HepG2 (cell line): ENCODE measurements around the gene ITCH. TPM values are rescaled to one million over a fixed set of nuclear protein-coding genes. Genes with fewer than 3 reads are reported as not detected.

Experiments used
- AGO1 ChIP-seq: fragments of 200-400 bp; formaldehyde crosslinking; IDR thresholded peaks from 2 replicates; pipeline ENCODE4 v1.6.1; 2017; ENCODE audit warnings: mild to moderate bottlenecking, low read depth, low read length, moderate library complexity; ENCODE audit not compliant: poor library complexity, severe bottlenecking
- ATF3 ChIP-seq: sonication (generic); formaldehyde crosslinking; IDR thresholded peaks from 2 replicates; pipeline ENCODE4 v1.4.0; 2020; ENCODE audit warnings: missing genetic modification reagents
- BRCA1 ChIP-seq: sonication (generic); formaldehyde crosslinking; IDR thresholded peaks from 2 replicates; pipeline ENCODE4 v1.4.0; 2020; ENCODE audit warnings: missing genetic modification reagents
- GFI1 ChIP-seq: sonication (generic); formaldehyde crosslinking; IDR thresholded peaks from 2 replicates; pipeline ENCODE4 v1.5.0; 2020; ENCODE audit warnings: missing genetic modification reagents, mild to moderate bottlenecking, borderline replicate concordance
- JDP2 ChIP-seq: sonication (generic); formaldehyde crosslinking; IDR thresholded peaks from 2 replicates; pipeline ENCODE4 v1.8.1; 2022; ENCODE audit warnings: missing genetic modification reagents, borderline replicate concordance
- KMT2A ChIP-seq: sonication (generic); formaldehyde crosslinking; IDR thresholded peaks from 2 replicates; pipeline ENCODE4 v1.4.0; 2020; ENCODE audit warnings: missing genetic modification reagents
- LCORL ChIP-seq, 2 experiments: fragments of 450-650 bp in 1 of 2; sonication (generic) in 1 of 2; formaldehyde crosslinking in 1 of 2; IDR thresholded peaks; 2 replicates each; pipeline versions ENCODE4 v1.5.0 to v1.6.1; 2017 to 2020; ENCODE audit warnings: antibody characterized with exemption in 1 of 2, missing genetic modification reagents in 1 of 2
- MLXIP ChIP-seq: sonication (generic); formaldehyde crosslinking; IDR thresholded peaks from 2 replicates; pipeline ENCODE4 v1.9.0; 2021; ENCODE audit warnings: missing genetic modification reagents, borderline replicate concordance
- PHF5A ChIP-seq: IDR thresholded peaks from one replicate; pipeline ENCODE4 v1.6.1; 2018; ENCODE audit warnings: low read depth, missing genetic modification reagents; ENCODE audit not compliant: unreplicated experiment
- RXRB ChIP-seq: IDR thresholded peaks from 2 replicates; pipeline ENCODE4 v1.6.1; 2016; ENCODE audit warnings: borderline replicate concordance, missing genetic modification reagents, missing compliant biosample characterization
- SETDB1 ChIP-seq: sonication (generic); formaldehyde crosslinking; IDR thresholded peaks from 2 replicates; pipeline ENCODE4 v1.5.1; 2020; ENCODE audit warnings: missing genetic modification reagents, mild to moderate bottlenecking, borderline replicate concordance
- TOPORS ChIP-seq: sonication (generic); formaldehyde crosslinking; IDR thresholded peaks from 2 replicates; pipeline ENCODE4 v1.8.0; 2023; ENCODE audit warnings: mild to moderate bottlenecking, missing genetic modification reagents
- YY1 ChIP-seq: IDR thresholded peaks from 2 replicates; pipeline ENCODE4 v1.6.1; 2011; ENCODE audit warnings: low read length, low read depth, moderate library complexity, mild to moderate bottlenecking; ENCODE audit not compliant: insufficient read depth, insufficient replicate concordance
- ZNF460 ChIP-seq: sonication (generic); formaldehyde crosslinking; IDR thresholded peaks from 2 replicates; pipeline ENCODE4 v1.5.1; 2020; ENCODE audit warnings: missing genetic modification reagents, mild to moderate bottlenecking, borderline replicate concordance
- ZNF558 ChIP-seq: sonication (generic); formaldehyde crosslinking; IDR thresholded peaks from 2 replicates; pipeline ENCODE4 v1.9.0; 2022; ENCODE audit warnings: mild to moderate bottlenecking, missing genetic modification reagents, borderline replicate concordance
- ZNF570 ChIP-seq: sonication (generic); formaldehyde crosslinking; IDR thresholded peaks from 2 replicates; pipeline ENCODE4 v1.4.0; 2020; ENCODE audit warnings: mild to moderate bottlenecking, missing genetic modification reagents, borderline replicate concordance
- ZNF572 ChIP-seq: sonication (generic); formaldehyde crosslinking; IDR thresholded peaks from 2 replicates; pipeline ENCODE4 v1.5.1; 2020; ENCODE audit warnings: mild to moderate bottlenecking, missing genetic modification reagents
- ZNF75D ChIP-seq: sonication (generic); formaldehyde crosslinking; IDR thresholded peaks from 2 replicates; pipeline ENCODE4 v1.8.1; 2023; ENCODE audit warnings: missing genetic modification reagents, mild to moderate bottlenecking, borderline replicate concordance
- ZNF768 ChIP-seq: sonication (generic); formaldehyde crosslinking; IDR thresholded peaks from 2 replicates; pipeline ENCODE4 v1.4.0; 2020; ENCODE audit warnings: missing genetic modification reagents
- ZNF773 ChIP-seq: sonication (generic); formaldehyde crosslinking; IDR thresholded peaks from 2 replicates; pipeline ENCODE4 v1.4.0; 2020; ENCODE audit warnings: missing genetic modification reagents, borderline replicate concordance
- polyA plus RNA-seq, 8 experiments: library from polyadenylated mRNA; depleted of rRNA in 3 of 8; stranded (reverse) in 7 of 8; unstranded in 1 of 8; fragments of >200 nt; fragmentation: Illumina TruSeq in 4 of 8; extraction: Trizol in 4 of 8; gene quantifications; 2 replicates each; pipeline versions ENCODE4 v1.2.1 to v1.2.3, GENCODE V29; 2011 to 2016; ENCODE audit warnings: low read depth in 4 of 8, missing spikeins in 1 of 8, mixed read lengths in 1 of 8; ENCODE audit not compliant: insufficient read depth in 1 of 8
- total RNA-seq, 5 experiments: library from RNA; depleted of rRNA; stranded (reverse); fragments of >200 nt; fragmentation: Illumina TruSeq; extraction: Trizol; gene quantifications; 2 replicates each; pipeline ENCODE4 v1.2.3, GENCODE V29; 2016; ENCODE audit warnings: low read depth in 1 of 5
- TF ChIP-seq, protein P1 (sequence below): sonication (generic); formaldehyde crosslinking; IDR thresholded peaks from 2 replicates; pipeline ENCODE4 v1.8.0; 2022; ENCODE audit warnings: missing genetic modification reagents, mild to moderate bottlenecking, borderline replicate concordance
- TF ChIP-seq, protein P2 (sequence below): sonication (generic); formaldehyde crosslinking; IDR thresholded peaks from 2 replicates; pipeline ENCODE4 v1.4.0; 2020; ENCODE audit warnings: missing genetic modification reagents

ITCH gene
- total and polyA plus RNA-seq, 2 of the 13 experiments (the other 11 are each of a cell fraction or from before 2014, with no cell fraction given) = 20.5 to 112 TPM

GRCh38 chr20:34516247-34517113 lies 153.4 kb downstream of the ITCH start, which contains the start of gene DYNLRB1 (continued):
- TF ChIP-seq GFI1 (CRISPR knock-in tag) (peak; percentile 79), ATF3 (CRISPR knock-in tag) (0 out of 2 replicates have a peak, but pooled peaks have one; percentile 59), YY1 (peak; percentile 63), RXRB (CRISPR knock-in tag) (peak; percentile 55; the same call in 1 of the 2 replicates), JDP2 (CRISPR knock-in tag) (no peak), ZNF570 (CRISPR knock-in tag) (no peak), ZNF773 (0 out of 2 replicates have a peak, but pooled peaks have one; percentile 34), ZNF768 (CRISPR knock-in tag) (peak; percentile 85; the same call in 1 of the 2 replicates), MLXIP (CRISPR knock-in tag) (peak; percentile 43; the same call in 1 of the 2 replicates), SETDB1 (CRISPR knock-in tag) (no peak), LCORL (IDR thresholded peaks at IDR 0.05) (no peak), LCORL (CRISPR knock-in tag; IDR thresholded peaks at IDR 0.05) (peak; percentile 82), ZNF558 (peak; percentile 99), TOPORS (peak; percentile 91; the same call in 1 of the 2 replicates), BRCA1 (CRISPR knock-in tag) (no peak; the same call in 1 of the 2 replicates), ZNF75D (CRISPR knock-in tag) (peak; percentile 3; the same call in 1 of the 2 replicates), KMT2A (peak; percentile 98), ZNF460 (0 out of 2 replicates have a peak, but pooled peaks have one; percentile 15), AGO1 (peak; percentile 89), PHF5A (no peak), ZNF572 (peak; percentile 88; the same call in 1 of the 2 replicates)
- TF ChIP-seq, protein P1, sequence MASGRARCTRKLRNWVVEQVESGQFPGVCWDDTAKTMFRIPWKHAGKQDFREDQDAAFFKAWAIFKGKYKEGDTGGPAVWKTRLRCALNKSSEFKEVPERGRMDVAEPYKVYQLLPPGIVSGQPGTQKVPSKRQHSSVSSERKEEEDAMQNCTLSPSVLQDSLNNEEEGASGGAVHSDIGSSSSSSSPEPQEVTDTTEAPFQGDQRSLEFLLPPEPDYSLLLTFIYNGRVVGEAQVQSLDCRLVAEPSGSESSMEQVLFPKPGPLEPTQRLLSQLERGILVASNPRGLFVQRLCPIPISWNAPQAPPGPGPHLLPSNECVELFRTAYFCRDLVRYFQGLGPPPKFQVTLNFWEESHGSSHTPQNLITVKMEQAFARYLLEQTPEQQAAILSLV (CRISPR knock-in tag) = no peak; the same call in 1 of the 2 replicates
- TF ChIP-seq, protein P2, sequence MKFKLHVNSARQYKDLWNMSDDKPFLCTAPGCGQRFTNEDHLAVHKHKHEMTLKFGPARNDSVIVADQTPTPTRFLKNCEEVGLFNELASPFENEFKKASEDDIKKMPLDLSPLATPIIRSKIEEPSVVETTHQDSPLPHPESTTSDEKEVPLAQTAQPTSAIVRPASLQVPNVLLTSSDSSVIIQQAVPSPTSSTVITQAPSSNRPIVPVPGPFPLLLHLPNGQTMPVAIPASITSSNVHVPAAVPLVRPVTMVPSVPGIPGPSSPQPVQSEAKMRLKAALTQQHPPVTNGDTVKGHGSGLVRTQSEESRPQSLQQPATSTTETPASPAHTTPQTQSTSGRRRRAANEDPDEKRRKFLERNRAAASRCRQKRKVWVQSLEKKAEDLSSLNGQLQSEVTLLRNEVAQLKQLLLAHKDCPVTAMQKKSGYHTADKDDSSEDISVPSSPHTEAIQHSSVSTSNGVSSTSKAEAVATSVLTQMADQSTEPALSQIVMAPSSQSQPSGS (CRISPR knock-in tag) = peak; percentile 82
